GM12878 (cell line): ENCODE measurements around the gene TRUB2. TPM values are rescaled to one million over a fixed set of nuclear protein-coding genes. Genes with fewer than 3 reads are reported as not detected.

Source experiments
- CREB1 ChIP-seq: IDR thresholded peaks from 2 replicates; pipeline ENCODE4 v1.6.1; 2012; ENCODE audit warnings: low read depth, mild to moderate bottlenecking, inconsistent platforms
- EED ChIP-seq: sonication (generic); IDR thresholded peaks from 2 replicates; pipeline ENCODE4 v1.6.1; 2016; ENCODE audit warnings: antibody characterized with exemption, low read depth
- EGR1 ChIP-seq, 2 experiments: IDR thresholded peaks; 1 replicate in 1 of 2; 2 replicates in 1 of 2; pipeline ENCODE4 v1.6.1; 2011 to 2012; ENCODE audit warnings: low read depth in 2 of 2, low read length in 2 of 2, borderline replicate concordance in 1 of 2, mild to moderate bottlenecking in 1 of 2, moderate library complexity in 1 of 2
- IRF4 ChIP-seq: IDR thresholded peaks from 2 replicates; pipeline ENCODE4 v1.6.1; 2011; ENCODE audit warnings: low read depth, low read length
- MTA3 ChIP-seq: IDR thresholded peaks from 2 replicates; pipeline ENCODE4 v1.6.1; 2012; ENCODE audit warnings: low read length, inconsistent platforms, borderline replicate concordance
- POU2F2 ChIP-seq: IDR thresholded peaks from 3 replicates; pipeline ENCODE4 v1.6.1; 2011; ENCODE audit warnings: low read depth, mild to moderate bottlenecking, low read length, borderline replicate concordance
- SPI1 ChIP-seq: IDR thresholded peaks from 2 replicates; pipeline ENCODE4 v1.6.1; 2011; ENCODE audit warnings: low read depth, mild to moderate bottlenecking, low read length, moderate library complexity, borderline replicate concordance; ENCODE audit not compliant: insufficient read depth
- STAT1 ChIP-seq: fragments of 450-650 bp; conservative IDR thresholded peaks from 2 replicates; pipeline ENCODE4 v1.6.1; 2014; ENCODE audit warnings: antibody characterized with exemption, mild to moderate bottlenecking
- STAT3 ChIP-seq: IDR thresholded peaks from 2 replicates; pipeline ENCODE4 v1.6.1; 2011; ENCODE audit warnings: low read depth, low read length, improper control_type of control experiment
- polyA plus RNA-seq, 11 experiments: library from polyadenylated mRNA; depleted of rRNA in 4 of 11; unstranded in 6 of 11; stranded (reverse) in 5 of 11; fragments of >200 nt; fragmentation: Nextera tagmentation in 4 of 11; fragmentation: Illumina TruSeq in 1 of 11; extraction: Ambion mirVana in 4 of 11; extraction: Trizol in 1 of 11; gene quantifications; 1 replicate in 1 of 11; 2 replicates in 10 of 11; pipeline versions ENCODE4 v1.2.1 to v1.2.3, GENCODE V29; 2011 to 2016; ENCODE audit warnings: inconsistent platforms in 2 of 11, missing spikeins in 2 of 11, low read depth in 1 of 11
- total RNA-seq, 4 experiments: library from RNA; depleted of rRNA in 3 of 4; stranded (reverse); fragments of >200 nt in 3 of 4; fragmentation: Illumina TruSeq in 1 of 4; extraction: Trizol in 1 of 4; gene quantifications; 2 replicates each; pipeline versions ENCODE4 v1.2.1 to v1.2.3, GENCODE V29; 2013 to 2021
- TF ChIP-seq, protein P1 (sequence below): fragments of 450-650 bp; formaldehyde crosslinking; IDR thresholded peaks from 2 replicates; pipeline ENCODE4 v1.4.0; 2022; ENCODE audit warnings: mild to moderate bottlenecking, moderate library complexity
- TF ChIP-seq, protein P2 (sequence below): IDR thresholded peaks from 2 replicates; pipeline ENCODE4 v1.6.1; 2012; ENCODE audit warnings: low read depth, low read length, improper control_type of control experiment
- TF ChIP-seq, protein P3 (sequence below): fragments of 450-650 bp; IDR thresholded peaks from 2 replicates; pipeline ENCODE4 v1.6.1; 2017; ENCODE audit warnings: mild to moderate bottlenecking, moderate library complexity
- TF ChIP-seq, protein P4 (sequence below): fragments of 150-350 bp; IDR thresholded peaks from 2 replicates; pipeline ENCODE4 v1.6.1; 2016; ENCODE audit warnings: low read depth, low read length
- TF ChIP-seq, protein P5 (sequence below): fragments of 450-650 bp; IDR thresholded peaks from 2 replicates; pipeline ENCODE4 v1.6.1; 2018; ENCODE audit warnings: borderline replicate concordance, mild to moderate bottlenecking; ENCODE audit not compliant: partially characterized antibody

The TRUB2 gene
- total and polyA plus RNA-seq, 10 of the 15 experiments (the other 5 are each of a cell fraction or from before 2014, with no cell fraction given), result 2.8 to 70.5 (median 37.2) TPM

DNA sequence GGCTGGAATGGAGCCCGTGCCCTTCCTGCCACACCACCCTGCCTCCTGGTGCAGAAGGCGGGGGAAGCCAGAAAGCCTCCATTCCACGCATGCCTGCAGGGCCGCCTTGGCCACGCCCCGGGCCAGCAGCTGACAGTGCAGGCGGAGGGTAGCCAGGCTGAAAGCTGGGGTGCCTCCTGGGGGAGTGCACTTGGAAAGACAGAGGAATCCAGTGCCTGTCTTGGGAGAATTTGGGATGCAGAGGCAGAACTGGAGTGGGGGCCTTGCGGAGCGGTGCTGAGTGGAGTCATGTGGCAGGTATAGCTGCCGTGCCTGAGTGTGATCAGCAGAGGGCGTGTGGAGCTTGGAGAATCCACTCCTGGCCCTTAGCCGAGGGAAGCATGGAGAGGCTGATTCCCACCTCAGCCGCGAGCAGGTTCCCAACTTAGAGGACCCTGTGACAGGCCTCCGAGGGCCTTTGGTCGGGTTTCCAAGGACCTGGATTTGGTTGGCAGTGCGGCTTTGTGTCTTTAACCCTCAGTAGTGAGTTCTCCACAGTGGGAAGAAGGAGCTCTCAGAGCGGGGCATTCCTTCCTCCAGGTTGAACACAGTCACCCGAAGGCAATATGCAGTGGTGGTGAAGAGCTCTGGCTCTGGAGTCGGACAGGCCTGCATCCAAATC, 39.9 kb upstream of the TRUB2 start (continued):
- TF ChIP-seq STAT1 (no peak), CREB1 (no peak), MTA3 (no peak), POU2F2 (no peak), EED (peak; percentile 49), STAT3 (no peak), IRF4 (no peak), EGR1 (IDR thresholded peaks at IDR 0.05; ENCODE audit: borderline replicate concordance in 1 of 2, low read depth in 2 of 2, low read length in 2 of 2) (no peak), SPI1 (no peak)
- TF ChIP-seq, protein P1, sequence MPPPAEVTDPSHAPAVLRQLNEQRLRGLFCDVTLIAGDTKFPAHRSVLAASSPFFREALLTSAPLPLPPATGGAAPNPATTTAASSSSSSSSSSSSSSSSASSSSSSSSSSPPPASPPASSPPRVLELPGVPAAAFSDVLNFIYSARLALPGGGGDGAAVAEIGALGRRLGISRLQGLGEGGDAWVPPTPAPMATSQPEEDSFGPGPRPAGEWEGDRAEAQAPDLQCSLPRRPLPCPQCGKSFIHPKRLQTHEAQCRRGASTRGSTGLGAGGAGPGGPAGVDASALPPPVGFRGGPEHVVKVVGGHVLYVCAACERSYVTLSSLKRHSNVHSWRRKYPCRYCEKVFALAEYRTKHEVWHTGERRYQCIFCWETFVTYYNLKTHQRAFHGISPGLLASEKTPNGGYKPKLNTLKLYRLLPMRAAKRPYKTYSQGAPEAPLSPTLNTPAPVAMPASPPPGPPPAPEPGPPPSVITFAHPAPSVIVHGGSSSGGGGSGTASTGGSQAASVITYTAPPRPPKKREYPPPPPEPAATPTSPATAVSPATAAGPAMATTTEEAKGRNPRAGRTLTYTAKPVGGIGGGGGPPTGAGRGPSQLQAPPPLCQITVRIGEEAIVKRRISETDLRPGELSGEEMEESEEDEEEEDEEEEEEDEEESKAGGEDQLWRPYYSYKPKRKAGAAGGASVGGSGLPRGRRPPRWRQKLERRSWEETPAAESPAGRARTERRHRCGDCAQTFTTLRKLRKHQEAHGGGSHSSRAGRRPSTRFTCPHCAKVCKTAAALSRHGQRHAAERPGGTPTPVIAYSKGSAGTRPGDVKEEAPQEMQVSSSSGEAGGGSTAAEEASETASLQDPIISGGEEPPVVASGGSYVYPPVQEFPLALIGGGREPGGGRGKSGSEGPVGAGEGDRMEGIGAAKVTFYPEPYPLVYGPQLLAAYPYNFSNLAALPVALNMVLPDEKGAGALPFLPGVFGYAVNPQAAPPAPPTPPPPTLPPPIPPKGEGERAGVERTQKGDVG (CRISPR knock-in tag), result no peak
- TF ChIP-seq, protein P2, sequence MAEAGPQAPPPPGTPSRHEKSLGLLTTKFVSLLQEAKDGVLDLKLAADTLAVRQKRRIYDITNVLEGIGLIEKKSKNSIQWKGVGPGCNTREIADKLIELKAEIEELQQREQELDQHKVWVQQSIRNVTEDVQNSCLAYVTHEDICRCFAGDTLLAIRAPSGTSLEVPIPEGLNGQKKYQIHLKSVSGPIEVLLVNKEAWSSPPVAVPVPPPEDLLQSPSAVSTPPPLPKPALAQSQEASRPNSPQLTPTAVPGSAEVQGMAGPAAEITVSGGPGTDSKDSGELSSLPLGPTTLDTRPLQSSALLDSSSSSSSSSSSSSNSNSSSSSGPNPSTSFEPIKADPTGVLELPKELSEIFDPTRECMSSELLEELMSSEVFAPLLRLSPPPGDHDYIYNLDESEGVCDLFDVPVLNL, result no peak
- TF ChIP-seq, protein P3, sequence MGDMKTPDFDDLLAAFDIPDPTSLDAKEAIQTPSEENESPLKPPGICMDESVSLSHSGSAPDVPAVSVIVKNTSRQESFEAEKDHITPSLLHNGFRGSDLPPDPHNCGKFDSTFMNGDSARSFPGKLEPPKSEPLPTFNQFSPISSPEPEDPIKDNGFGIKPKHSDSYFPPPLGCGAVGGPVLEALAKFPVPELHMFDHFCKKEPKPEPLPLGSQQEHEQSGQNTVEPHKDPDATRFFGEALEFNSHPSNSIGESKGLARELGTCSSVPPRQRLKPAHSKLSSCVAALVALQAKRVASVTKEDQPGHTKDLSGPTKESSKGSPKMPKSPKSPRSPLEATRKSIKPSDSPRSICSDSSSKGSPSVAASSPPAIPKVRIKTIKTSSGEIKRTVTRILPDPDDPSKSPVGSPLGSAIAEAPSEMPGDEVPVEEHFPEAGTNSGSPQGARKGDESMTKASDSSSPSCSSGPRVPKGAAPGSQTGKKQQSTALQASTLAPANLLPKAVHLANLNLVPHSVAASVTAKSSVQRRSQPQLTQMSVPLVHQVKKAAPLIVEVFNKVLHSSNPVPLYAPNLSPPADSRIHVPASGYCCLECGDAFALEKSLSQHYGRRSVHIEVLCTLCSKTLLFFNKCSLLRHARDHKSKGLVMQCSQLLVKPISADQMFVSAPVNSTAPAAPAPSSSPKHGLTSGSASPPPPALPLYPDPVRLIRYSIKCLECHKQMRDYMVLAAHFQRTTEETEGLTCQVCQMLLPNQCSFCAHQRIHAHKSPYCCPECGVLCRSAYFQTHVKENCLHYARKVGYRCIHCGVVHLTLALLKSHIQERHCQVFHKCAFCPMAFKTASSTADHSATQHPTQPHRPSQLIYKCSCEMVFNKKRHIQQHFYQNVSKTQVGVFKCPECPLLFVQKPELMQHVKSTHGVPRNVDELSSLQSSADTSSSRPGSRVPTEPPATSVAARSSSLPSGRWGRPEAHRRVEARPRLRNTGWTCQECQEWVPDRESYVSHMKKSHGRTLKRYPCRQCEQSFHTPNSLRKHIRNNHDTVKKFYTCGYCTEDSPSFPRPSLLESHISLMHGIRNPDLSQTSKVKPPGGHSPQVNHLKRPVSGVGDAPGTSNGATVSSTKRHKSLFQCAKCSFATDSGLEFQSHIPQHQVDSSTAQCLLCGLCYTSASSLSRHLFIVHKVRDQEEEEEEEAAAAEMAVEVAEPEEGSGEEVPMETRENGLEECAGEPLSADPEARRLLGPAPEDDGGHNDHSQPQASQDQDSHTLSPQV, result no peak
- TF ChIP-seq, protein P4, sequence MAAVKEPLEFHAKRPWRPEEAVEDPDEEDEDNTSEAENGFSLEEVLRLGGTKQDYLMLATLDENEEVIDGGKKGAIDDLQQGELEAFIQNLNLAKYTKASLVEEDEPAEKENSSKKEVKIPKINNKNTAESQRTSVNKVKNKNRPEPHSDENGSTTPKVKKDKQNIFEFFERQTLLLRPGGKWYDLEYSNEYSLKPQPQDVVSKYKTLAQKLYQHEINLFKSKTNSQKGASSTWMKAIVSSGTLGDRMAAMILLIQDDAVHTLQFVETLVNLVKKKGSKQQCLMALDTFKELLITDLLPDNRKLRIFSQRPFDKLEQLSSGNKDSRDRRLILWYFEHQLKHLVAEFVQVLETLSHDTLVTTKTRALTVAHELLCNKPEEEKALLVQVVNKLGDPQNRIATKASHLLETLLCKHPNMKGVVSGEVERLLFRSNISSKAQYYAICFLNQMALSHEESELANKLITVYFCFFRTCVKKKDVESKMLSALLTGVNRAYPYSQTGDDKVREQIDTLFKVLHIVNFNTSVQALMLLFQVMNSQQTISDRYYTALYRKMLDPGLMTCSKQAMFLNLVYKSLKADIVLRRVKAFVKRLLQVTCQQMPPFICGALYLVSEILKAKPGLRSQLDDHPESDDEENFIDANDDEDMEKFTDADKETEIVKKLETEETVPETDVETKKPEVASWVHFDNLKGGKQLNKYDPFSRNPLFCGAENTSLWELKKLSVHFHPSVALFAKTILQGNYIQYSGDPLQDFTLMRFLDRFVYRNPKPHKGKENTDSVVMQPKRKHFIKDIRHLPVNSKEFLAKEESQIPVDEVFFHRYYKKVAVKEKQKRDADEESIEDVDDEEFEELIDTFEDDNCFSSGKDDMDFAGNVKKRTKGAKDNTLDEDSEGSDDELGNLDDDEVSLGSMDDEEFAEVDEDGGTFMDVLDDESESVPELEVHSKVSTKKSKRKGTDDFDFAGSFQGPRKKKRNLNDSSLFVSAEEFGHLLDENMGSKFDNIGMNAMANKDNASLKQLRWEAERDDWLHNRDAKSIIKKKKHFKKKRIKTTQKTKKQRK, result no peak
- TF ChIP-seq, protein P5, sequence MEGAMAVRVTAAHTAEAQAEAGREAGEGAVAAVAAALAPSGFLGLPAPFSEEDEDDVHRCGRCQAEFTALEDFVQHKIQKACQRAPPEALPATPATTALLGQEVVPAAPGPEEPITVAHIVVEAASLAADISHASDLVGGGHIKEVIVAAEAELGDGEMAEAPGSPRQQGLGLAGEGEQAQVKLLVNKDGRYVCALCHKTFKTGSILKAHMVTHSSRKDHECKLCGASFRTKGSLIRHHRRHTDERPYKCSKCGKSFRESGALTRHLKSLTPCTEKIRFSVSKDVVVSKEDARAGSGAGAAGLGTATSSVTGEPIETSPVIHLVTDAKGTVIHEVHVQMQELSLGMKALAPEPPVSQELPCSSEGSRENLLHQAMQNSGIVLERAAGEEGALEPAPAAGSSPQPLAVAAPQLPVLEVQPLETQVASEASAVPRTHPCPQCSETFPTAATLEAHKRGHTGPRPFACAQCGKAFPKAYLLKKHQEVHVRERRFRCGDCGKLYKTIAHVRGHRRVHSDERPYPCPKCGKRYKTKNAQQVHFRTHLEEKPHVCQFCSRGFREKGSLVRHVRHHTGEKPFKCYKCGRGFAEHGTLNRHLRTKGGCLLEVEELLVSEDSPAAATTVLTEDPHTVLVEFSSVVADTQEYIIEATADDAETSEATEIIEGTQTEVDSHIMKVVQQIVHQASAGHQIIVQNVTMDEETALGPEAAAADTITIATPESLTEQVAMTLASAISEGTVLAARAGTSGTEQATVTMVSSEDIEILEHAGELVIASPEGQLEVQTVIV, result no peak
